NCI-H1105 treated with DMSO at 0.1 percent for 48 hours (cell line): ENCODE data around the gene CDK4.

Experiments
- DNase-seq: peaks from one replicate; lab custom pipeline; 2025; lab: John Stamatoyannopoulos, UW

The CDK4 gene

GRCh38 chr12:57771873-57772428 lies 19.8 kb upstream of the CDK4 start, which contains the start of gene METTL1:
Gene METTL1 (minus strand): TSS chr12:57772105. CDS start chr12:57772083, 22 bp downstream.
- DNase-seq: peak; percentile 81

- peak; percentile 71 for DNase-seq
These were observed 19.2 kb upstream of the CDK4 start for GRCh38 chr12:57771236-57771872.

GRCh38 chr12:57770734-57771133 lies 18.6 kb upstream of the CDK4 start:
- no peak for DNase-seq

- no peak for DNase-seq
These were observed 17.5 kb upstream of the CDK4 start for GRCh38 chr12:57769594-57769993.

- DNase-seq: no peak
These were observed 15.8 kb upstream of the CDK4 start for GRCh38 chr12:57767876-57768275.

- DNase-seq: no peak
These were observed 15.2 kb upstream of the CDK4 start for GRCh38 chr12:57767305-57767698.

GRCh38 chr12:57766464-57767304 lies 14.6 kb upstream of the CDK4 start, which contains the start of gene CYP27B1:
Gene CYP27B1 (minus strand): TSS chr12:57767078. CDS start chr12:57767041, 37 bp downstream.
- DNase-seq: peak; percentile 38

- no peak for DNase-seq
These were observed 13.8 kb upstream of the CDK4 start for GRCh38 chr12:57765698-57766463.

- DNase-seq: no peak
These were observed 13.0 kb upstream of the CDK4 start for GRCh38 chr12:57765003-57765697.

GRCh38 chr12:57764662-57765002 lies 12.5 kb upstream of the CDK4 start:
- DNase-seq: no peak

- no peak for DNase-seq
These were observed 12.0 kb upstream of the CDK4 start for GRCh38 chr12:57763881-57764661.

GRCh38 chr12:57762463-57762862 lies 10.4 kb upstream of the CDK4 start:
- DNase-seq: no peak

- no peak for DNase-seq
These were observed 9.4 kb upstream of the CDK4 start for GRCh38 chr12:57761391-57761998.

- no peak for DNase-seq
These were observed 8.4 kb upstream of the CDK4 start for GRCh38 chr12:57760347-57760982.

- no peak for DNase-seq
These were observed 7.4 kb upstream of the CDK4 start for GRCh38 chr12:57759360-57759980.

- no peak for DNase-seq
These were observed 6.6 kb upstream of the CDK4 start for GRCh38 chr12:57758552-57759359.

GRCh38 chr12:57757771-57758170 lies 5.7 kb upstream of the CDK4 start:
- no peak for DNase-seq
